GM21723 (cell line): ENCODE measurements around the gene PLD1.

Experiments
- ATAC-seq: cut with Tn5 transposase; IDR thresholded peaks from one replicate; pipeline ENCODE4 v1.9.1; 2021; ENCODE audit warnings: mild to moderate bottlenecking, moderate library complexity; ENCODE audit not compliant: unreplicated experiment

The PLD1 gene

DNA sequence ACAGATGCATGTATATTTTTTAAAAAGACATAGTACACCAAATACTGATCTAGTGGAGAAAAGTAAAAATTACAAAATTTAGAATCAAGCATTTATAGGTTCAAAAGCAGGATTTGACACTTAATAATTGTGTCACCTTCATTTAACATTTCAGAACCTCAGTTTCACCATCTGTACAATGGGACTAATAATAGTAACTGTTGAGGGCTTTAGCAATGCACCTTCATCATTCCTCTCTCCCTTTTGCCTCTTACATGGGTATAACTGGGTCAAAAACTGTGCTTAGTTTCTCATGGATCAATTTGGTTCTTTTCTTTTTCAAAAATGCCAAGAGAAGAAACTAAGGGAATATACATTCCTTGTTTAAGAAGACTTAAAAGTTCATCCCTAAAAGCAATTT is 27.4 kb upstream of the PLD1 start:
- no peak for ATAC-seq

- no peak for ATAC-seq
These were observed 26.6 kb upstream of the PLD1 start for GRCh38 chr3:171836855-171837254.

GRCh38 chr3:171835613-171836012 is 25.3 kb upstream of the PLD1 start:
- no peak for ATAC-seq

GRCh38 chr3:171835116-171835515 is 24.8 kb upstream of the PLD1 start:
- ATAC-seq = no peak

DNA sequence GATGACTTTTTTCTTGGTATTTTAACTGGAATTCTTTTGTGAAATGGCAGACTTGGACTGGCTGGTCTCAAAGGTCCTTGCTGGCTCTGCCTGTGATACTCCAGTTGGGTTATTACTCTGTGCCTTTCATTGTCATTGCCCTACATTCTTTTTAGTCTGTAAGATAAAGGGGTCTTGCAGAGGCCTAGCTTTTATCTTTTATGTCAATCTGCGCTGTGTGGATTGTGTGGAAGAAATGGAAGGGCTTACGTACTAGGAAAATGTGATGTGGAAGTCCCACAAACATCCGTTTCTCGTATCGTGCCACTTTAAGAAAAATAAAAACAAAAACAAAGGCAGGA is 24.1 kb upstream of the PLD1 start:
- ATAC-seq = no peak

DNA sequence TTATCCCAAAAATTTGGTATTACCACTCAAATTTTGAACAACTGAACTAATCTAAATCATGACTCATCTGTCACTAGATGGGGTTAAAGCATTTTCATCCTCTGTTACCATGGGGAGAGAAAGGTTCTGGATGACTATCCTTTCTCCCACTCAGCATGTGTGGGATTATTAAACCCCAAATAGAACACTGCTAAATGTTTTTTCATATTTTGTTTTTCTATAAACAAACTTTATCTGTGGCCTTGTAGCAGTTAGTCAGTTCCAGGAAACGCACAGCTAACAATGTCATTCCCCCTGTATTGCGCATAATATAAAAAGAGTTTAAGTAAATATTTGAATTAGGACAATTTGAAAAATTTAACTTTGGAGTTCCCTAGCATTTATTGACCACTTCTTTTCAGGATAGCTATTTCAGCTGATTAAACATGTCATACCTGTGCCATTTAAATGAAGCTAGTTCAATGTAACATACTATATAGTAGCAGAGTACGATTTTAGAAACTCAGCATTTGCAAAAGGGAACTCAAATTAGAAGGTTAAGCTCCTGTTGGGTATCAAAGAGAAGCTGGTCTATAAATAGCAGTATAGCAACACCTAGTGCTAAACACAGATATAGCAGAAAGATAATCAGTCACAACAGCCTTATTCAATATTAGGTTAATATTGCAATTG is 23.6 kb upstream of the PLD1 start:
- ATAC-seq = no peak

DNA sequence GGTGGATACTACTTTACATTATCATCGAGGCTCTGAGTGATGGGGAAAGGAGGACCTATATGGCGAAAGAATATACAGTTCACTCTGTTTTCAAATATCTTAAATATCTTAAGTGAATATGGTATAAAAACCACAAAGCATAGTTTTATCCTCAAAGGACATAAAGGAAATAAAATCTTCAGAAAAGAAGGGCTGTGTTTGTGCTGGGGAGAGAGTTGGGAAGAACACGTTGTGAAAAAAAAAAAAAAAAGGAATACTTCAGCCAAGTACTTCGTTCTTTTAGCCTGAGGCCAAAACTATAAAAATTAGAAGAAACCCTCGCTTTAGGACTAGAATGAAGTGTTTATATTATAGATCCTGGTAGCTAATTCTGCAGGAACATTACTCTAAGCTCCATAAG is 22.7 kb upstream of the PLD1 start:
- no peak for ATAC-seq

GRCh38 chr3:171831936-171832335 is 21.7 kb upstream of the PLD1 start:
- ATAC-seq = no peak

GRCh38 chr3:171830518-171830875 is 20.2 kb upstream of the PLD1 start:
- ATAC-seq = no peak

DNA sequence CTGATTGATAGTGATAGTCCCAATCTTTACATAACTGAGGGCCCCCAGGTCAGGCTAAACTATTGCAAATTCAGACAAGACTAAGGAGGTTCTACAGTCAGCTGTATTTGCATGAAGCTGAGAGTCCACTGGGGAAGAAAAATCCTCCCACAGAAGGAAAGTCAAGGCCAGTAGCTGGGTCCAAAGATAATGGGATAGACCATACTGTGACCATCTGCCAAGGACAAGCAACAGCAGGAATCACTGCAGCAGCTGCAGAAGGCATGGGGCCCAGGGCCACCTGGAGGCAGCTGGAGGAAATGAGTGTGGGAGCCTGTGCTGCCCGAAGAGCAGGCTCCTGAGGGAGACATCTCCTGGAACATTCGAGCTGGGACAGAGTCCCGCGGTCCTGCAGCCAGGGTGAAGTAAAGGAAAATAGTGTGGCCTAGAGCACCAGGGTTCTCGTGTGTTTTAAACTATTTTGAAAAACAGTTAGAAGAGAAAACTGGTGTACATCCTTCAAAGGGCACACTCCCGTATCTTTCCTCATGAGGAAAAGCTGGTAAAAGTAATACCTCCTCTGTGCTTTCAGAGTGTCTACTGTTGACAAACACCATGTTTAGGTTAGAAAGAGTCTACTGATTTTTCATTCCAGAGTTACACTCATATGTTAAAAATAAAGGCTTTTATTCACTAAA is 19.7 kb upstream of the PLD1 start:
- ATAC-seq = no peak

- ATAC-seq = no peak
These were observed 18.9 kb upstream of the PLD1 start for GRCh38 chr3:171828902-171829770.

DNA sequence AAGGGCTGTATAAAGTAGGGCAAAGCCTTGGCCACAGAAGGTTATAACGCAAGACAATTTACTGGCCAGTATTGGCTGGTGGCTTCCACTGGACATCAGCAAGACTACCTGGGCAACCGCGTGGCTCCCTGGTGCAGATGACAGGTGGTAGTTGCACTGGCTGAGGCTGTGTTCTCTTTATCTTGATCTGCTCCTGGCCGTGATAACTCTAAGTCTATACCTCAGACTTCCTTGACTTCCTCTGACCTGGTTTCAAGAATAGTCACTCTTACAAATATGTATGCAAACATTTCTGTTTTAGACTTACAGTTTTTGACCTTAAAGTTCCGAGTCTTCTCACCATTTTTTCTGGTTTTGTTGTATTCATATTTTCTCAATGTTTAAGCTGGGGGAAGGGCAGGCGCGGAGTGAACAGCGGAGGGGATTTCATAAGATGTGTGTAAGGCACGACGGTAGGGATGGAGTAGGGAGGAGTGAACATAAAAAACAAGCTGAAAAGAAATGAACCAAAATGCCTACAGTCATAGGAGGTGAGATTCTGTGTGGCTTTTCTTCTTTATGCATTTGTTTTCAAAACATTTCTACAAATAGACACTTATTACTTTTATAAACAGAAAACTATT is 17.7 kb upstream of the PLD1 start:
- no peak for ATAC-seq

GRCh38 chr3:171827385-171827784 is 17.1 kb upstream of the PLD1 start:
- no peak for ATAC-seq

GRCh38 chr3:171825222-171825828 is 15.0 kb upstream of the PLD1 start:
- ATAC-seq = no peak

DNA sequence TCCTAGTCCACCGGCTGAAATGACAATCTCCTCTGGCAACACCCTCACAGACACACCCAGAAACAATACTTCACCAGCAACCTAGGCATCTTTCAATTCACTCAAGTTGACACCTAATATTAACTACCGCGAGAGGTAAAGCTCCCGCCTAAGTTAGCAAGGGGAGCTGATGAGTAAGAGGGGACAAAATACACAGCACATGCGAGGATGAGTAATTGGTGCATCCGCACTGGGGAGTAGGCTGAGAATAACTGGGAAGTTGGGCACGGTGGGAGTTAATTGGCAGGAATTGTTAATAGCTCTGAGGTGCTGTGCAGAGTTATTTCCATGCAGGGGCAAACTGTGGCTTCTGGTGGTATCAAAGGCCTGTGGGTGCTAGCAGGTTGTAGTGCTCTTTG is 14.5 kb upstream of the PLD1 start:
- no peak for ATAC-seq

- ATAC-seq = no peak
These were observed 13.8 kb upstream of the PLD1 start for GRCh38 chr3:171824116-171824515.

- ATAC-seq = no peak
These were observed 12.3 kb upstream of the PLD1 start for GRCh38 chr3:171822431-171823106.

DNA sequence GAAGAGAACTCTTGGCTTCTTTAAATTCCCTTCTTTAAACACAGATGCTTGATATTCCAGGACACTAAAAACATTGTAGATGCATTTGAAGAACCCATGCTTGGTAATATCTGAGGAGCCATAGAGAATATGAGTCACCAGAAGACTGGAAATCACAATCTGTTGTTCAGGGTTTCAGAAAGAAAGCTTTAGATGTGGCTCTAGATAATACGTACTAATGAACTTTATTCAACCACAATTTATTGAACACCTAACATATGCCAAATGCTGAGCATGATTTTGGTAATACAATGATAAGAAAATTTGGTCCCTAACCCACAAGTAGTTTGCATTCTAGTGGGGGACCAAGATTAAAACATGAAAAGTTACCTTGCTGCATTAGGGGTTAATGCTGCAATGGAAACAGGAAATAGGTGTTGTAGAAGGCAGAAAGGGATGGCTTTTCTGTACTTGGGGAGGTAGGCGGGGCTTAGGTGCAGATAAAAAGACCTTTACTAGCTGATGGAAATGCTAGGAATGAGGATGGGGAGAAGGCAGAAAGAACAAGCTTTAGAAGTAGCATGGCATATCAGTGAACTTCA is 11.6 kb upstream of the PLD1 start:
- ATAC-seq = no peak

DNA sequence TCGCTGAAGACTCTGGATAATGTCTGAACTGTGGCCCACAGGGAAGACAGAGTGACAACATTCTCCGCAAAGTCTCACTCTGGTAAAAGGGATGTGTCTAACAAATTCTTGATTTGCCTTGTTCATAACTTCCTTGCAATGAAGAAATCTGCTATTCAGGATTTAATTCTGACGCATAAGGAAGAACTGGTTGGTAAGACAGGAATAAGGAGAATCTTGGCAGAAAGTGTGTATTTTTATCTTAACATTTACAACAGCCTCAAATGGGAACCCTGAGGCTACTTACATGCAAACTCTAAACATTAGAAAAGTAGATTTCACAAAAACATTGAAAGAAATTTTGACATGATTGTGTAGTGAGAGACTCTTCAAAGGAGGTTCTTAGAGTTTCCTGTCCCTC is 10.8 kb upstream of the PLD1 start:
- ATAC-seq = no peak

DNA sequence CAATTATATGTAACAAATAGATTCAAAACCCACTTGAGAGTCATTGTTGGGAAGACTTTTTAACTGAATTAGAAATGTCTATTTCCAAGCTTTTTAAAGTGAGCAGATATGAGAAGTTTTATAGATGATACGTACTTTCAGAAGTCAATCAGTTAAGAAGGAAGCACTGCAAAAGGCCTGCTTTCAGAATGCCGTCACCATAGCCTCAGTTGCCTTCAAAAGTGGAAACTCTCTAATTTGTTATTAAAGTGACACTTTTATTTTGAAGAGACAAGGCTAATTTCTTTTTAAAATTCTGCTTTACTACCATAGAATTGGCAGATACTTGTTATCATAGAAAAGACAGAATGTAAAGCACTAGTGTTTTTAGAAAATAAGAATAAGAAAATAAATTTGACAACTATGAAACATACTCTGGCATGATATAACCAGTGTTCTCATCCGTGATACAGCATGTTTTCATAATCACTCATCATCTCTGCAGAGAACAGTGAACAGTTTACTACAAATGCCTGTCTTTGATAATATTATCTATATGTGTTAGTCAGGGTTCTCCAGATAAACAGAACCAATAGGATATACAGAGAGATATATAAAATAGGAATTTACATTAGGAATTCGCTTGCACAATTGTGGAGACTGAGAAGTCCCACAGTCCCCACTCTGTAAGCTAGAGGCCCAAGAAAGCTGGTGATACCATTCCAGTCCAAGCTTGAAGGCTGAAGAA is 7.0 kb upstream of the PLD1 start:
- no peak for ATAC-seq
